Ramos (cell line): ENCODE measurements around the gene ALPK3.
"Not testable (repeated sequence)": the region's sequence is repeated elsewhere in the genome, so short reads cannot be mapped to it uniquely, and the experiment has no call there.

Experiments
- in situ Hi-C: fragments of 300-500 bp; cut with MboI; formaldehyde crosslinking; loops from one replicate; pipeline ENCODE4 v1.14.3; 2022; ENCODE audit warnings: low sequenced_read_pairs; ENCODE audit not compliant: unreplicated experiment

ALPK3 gene

DNA sequence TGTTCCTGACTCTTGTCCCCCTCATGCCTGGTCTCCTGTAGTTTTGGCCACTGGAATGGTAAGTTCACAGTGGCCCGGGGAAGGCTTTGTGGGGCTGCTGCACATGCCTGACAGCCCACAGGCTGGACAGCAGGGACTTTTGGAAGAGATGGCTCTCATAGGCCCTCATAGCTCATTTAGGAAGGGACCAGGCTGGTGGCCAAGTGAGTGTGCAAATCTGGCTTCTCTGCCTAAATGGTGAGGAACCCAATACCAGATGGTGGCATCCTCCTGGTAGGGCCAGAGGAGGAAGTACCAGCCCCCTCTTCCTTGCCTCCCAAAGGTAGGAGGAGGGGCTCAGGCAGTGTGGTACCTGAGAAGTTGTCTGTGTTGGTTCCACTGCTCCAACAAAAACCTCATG, 25.6 kb downstream of the ALPK3 start:
- in situ Hi-C loops = no loop called here

DNA sequence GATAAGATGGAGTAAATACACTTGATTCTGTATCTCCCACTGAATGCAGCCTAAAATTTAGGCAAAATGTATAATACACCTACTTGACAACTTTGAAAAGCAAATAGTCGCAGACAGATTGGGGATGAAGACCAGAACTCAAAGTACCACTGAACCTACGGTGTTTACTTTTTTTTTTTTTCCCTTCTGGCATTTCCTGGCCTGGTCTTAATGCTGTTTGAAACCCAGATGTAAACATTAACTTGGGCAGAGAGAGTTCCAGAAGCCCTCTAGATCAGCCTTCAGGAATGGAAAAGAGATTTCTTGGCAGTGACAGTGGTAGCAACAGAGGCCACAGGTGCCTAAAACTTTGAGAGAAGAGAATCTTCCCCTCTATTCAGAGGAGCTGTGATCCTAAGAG, 27.8 kb downstream of the ALPK3 start:
- in situ Hi-C loops = no loop called here

DNA sequence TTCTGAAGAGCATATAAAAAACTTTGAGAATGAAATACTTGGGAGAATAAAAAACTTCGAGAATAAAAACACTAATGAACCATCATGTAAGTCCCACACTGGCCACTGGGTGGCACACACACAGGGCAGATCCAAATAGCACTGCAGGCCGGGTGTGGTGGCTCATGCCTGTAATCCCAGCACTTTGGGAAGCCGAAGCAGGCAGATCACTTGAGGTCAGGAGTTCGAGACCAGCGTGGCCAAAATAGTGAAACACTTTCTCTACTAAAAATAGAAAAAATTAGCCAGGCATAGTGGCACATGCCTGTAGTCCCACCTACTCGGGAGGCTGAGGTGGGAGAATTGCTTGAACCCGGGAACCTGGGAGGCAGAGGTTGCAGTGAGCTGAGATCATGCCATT, 28.5 kb downstream of the ALPK3 start:
- in situ Hi-C loops = not testable (repeated sequence)

DNA sequence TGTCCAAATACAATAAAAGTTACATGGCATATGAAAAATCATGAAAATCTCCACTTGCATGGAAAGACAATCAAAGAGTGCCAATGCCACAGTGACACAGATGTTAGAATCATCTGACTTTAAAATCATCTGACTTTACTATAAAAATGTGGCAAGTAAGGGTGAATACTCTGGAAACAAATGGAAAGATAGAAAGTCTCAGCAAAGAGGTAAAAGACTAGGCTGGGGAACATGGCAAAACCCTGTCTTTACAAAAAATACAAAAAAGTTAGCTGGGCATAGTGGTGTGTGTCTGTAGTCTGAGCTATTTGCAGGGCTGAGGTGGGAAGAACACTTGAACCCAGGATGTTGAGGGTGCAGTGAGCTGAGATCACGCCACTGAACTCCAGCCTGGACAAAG, 29.1 kb downstream of the ALPK3 start:
- in situ Hi-C loops = no loop called here

DNA sequence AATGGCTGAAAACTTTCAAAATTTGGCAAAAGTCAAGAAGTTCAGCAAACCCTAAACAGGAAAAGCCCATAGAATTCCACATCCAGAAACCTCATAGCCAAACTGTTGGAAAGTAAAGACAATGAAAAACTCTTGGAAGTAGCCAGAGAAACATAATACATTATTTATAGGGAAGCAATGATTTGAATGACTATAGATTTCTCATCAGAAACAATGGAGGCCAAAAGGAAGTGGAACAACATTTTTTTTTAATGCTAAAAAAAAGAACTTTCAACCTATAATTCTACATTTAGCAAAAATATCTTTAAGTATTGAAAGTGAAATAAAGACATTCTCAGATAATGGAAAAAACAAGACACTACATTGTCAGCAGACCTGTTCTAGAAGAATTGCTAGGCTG, 30.2 kb downstream of the ALPK3 start:
- in situ Hi-C loops = no loop called here

DNA sequence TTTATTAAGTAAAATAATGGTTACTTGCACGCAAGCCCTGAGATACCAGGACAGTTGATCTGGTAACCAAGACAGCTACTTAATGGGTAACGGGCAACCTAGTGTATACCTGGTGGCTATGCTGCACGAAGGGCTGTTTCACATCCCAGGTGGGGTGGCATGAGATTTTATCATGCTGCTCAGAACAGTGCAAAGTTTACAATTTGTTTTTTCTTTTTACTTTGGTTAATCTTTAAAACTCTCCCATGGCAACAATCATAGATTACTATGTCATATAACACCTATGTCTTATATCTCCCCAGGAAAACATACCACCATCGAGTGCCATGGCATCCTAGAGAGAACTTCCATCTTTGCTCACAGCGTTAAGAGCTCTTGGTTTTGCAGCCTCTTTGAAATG, 35.1 kb downstream of the ALPK3 start:
- in situ Hi-C loops = no loop called here

DNA sequence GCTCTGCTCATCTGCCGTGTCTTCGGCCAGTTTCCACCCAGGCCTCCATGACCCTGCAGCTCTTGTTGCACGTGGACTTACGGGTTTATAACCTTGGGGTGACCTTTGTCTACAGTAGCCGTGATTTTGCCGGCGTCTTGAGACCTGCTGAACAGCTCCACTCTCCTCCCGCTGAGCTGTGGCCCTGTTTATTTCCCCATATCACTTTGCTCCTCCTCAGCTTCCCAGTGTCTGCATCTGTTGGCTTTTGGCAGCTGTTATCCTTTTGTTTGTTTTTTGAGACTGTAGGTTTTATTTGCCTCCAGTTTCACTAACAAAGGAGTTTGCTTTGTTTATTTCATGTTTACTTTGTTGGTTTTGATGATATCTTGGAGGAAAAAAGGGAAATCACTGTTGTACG, 38.0 kb downstream of the ALPK3 start:
- in situ Hi-C loops = no loop called here

DNA sequence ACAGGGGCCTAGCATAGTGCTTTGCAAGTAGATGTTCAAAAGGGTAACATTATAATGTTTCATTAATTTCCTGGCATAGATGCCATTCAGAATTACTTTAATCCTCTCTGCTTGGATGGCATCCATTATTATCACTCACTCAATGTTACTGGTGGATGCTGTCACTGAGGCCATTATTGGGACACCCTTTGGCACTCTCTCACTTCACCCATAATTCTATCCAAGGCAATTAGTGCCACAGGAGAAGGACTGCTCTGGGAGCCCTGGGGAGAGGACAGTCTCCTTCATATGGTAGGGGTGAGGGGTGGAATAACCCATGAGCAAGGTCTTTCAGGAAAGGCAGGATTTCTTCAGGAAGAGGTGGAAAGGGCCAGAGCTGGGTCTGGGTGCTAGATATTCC, 38.6 kb downstream of the ALPK3 start:
- in situ Hi-C loops = no loop called here

DNA sequence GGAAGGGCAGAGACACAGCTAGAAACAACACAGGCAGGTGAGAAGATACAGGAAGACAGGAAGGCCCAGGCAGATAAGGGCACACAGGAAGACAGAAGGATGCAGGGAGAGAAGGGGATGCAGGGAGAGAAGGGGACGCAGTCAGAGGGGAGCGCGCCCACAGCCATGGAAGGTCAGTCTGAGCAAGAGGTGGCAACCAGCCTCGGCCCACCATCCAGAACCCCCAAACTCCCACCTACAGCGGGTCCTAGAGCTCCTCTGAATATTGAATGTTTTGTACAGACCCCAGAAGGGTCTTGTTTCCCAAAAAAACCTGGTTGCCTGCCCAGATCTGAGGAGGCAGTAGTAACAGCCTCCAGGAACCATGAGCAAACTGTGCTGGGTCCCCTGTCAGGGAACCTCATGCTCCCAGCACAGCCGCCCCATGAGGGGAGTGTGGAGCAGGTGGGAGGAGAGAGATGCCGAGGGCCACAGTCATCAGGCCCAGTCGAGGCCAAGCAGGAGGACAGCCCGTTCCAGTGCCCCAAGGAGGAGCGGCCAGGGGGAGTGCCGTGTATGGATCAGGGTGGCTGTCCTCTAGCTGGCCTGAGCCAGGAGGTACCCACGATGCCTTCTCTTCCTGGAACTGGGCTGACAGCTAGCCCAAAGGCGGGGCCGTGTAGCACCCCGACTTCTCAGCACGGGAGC, 39.7 kb downstream of the ALPK3 start:
- in situ Hi-C loops = no loop called here

DNA sequence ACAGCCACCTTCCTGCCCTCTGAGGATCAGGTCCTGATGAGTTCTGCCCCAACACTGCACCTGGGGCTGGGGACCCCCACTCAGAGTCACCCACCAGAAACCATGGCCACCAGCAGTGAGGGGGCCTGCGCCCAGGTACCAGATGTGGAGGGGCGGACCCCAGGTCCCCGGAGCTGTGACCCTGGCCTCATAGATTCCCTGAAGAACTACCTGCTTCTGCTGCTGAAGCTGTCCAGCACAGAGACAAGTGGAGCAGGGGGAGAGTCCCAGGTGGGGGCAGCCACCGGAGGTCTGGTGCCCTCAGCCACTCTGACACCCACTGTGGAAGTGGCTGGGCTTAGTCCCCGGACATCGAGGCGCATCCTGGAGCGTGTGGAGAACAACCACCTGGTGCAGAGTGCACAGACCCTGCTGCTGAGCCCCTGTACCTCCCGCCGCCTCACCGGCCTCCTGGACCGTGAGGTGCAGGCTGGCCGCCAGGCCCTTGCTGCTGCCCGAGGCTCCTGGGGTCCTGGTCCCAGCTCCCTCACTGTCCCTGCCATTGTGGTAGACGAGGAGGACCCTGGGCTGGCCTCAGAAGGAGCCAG, 40.4 kb downstream of the ALPK3 start:
- in situ Hi-C loops = no loop called here

DNA sequence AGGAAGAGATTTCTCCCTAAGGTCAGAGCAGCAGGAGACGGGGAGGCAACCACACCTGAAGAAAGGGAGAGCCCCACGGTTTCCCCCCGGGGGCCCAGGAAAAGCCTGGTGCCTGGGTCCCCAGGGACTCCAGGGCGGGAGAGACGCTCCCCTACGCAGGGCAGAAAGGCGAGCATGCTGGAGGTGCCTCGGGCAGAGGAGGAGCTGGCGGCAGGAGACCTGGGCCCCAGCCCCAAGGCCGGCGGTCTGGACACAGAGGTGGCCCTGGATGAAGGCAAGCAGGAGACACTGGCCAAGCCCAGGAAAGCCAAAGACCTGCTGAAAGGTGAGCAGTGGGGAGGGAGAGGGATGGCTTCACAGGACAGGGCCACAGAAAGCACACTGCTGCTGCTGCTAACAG, 41.1 kb downstream of the ALPK3 start:
- in situ Hi-C loops = no loop called here

DNA sequence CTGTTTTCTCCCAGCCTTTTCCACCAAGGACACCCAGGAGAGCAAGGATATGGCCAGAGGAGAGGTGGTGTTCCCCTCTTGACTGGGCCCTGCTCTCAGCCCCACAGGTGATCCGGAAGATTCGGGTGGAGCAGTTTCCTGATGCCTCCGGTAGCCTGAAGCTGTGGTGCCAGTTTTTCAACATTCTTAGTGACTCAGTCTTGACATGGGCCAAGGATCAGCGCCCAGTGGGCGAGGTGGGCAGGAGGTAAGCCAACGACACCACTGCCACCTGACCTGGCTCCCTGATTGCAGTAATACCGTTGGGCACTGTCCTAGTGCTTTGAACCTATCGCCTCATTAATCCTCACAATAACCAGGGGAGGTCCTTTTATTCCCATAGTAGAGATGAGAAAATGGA, 42.0 kb downstream of the ALPK3 start:
- in situ Hi-C loops = no loop called here

DNA sequence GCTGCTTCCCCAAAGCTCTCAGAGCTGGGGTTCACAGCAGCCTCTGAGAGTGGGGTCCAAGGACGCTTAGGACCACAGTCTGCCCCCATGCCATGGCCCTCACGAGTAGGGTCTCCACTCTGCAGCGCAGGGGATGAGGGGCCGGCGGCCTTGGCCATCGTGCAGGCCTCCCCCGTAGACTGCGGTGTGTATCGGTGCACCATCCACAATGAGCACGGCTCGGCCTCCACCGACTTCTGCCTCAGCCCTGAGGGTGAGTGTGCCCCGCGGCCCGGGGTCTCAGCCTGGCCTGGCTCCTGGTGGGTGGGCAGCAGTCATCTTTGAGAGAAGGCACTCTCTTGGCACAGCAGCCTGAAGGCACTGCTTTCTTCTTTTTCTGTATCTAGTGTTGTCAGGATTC, 42.5 kb downstream of the ALPK3 start:
- in situ Hi-C loops = no loop called here

DNA sequence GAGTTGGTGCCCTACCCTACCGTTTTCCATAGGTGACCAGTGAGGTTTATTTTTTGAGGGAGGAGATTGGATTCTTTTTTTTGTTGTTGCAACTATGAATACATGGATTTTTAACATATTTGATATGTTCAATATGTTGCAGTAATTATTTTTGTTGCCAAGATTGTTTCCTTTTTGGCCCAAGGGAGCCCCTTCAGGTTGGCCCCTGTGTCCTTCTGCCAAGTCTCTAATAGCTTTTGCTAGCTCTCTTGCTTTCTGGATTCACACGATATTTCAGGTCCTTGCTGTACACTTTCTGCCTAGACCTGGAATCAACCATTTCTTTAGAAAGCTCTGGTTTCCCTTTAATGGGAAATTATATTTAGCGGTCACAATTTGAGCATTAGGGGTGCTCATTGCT, 44.6 kb downstream of the ALPK3 start:
- in situ Hi-C loops = no loop called here

DNA sequence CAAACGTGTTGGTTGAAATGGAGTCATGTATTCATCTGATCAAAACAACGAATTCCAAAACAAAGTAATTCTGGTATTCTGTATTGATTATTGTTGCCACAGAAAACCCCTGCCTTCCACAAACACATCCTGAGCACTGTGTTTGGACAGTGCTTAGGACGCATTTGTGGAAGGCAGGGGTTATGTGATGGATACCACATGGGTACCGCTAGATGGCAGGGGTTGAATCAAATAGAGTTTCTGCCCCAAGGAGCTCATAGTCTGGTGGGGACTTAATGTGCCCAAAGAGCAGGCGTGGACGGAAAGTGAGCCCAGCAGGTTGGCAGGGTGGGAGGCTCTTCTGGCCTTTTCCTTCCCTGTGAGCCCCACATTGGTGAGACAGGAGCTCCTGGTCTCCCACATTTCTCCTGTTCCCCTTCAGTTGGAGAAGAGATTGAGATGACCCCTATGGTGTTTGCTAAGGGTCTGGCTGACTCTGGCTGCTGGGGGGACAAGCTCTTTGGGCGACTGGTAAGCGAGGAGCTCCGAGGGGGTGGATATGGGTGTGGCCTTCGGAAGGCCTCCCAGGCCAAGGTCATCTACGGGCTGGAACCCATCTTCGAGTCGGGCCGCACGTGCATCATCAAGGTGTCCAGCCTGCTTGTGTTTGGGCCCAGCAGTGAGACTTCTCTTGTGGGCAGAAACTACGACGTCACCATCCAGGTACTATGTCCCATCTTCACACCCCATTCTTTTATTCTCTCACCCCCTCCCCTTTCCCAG, 45.2 kb downstream of the ALPK3 start:
- in situ Hi-C loops = no loop called here

DNA sequence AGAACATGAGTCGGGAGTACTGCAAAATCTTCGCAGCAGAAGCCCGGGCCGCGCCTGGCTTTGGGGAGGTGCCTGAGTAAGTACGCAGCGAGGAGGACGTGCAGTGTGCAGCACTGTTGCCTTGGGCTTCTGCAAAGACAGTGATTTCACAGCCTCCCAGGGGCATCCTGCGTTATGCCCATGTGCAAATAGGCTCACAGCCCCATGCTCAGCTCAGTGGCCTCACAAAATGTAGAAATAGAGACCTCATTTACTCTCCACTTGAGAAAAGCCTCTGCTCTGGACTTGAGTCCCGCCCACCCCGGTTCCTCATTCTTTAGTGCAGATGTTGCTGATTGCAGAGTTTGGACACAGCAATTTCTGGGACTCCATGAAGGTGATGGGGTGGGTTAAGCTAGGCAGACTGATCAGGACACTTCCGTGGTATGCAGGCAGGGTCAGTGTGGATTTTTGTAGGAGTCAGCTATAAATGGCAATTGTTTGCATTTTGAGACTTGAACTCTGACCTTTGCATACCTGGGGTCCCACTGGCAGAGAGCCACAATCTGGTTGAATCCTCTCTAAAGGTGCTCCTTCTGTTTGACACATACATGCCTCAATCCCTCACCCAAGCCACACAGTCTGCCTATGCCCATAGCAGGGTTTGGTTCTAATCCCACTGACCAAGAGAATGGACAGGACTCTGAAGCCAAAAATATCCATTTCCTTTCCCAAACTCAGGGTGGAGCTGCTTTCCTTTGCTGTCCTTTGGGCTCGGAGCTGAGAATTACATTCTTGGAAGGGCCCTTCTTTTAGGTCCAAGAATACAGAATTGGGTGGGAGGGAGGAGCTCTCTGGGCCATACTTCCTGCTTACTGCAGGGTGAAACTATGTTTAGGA, 46.6 kb downstream of the ALPK3 start:
- in situ Hi-C loops = no loop called here

DNA sequence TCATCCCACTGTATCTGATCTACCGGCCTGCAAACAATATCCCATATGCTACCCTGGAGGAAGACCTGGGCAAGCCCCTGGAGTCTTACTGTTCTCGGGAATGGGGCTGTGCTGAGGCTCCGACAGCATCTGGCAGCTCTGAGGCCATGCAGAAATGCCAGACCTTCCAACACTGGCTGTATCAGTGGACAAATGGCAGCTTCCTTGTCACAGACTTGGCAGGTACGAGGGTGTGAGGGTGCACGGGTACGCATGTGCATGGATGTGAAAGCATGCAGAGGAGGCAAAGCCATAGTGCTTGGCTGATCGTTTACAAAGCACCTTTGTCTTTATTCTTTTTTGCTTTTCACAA, 47.3 kb downstream of the ALPK3 start:
- in situ Hi-C loops = no loop called here

DNA sequence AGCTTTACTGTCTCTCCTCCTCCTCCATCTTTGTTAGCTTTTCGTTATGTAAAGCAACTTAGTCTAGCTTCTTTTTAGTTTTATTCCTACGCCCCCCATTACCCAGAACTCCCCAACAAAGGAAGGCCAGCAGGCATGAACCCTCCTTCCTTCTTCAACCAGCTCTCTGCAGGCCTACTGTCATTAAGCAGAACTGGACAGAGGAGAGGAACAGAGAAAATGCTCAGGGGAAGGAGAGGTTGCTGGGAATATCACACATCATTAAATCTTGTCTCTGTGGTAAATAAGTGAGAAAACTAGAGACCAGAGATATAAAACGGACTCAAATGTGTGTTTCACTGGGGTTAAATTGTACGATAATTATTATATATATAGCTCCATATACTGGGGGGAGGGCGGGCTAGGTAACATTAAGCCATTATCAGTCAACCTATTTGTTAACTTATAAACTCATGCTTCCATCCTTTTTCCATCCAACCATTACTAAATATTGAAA, 48.0 kb downstream of the ALPK3 start:
- in situ Hi-C loops = no loop called here

DNA sequence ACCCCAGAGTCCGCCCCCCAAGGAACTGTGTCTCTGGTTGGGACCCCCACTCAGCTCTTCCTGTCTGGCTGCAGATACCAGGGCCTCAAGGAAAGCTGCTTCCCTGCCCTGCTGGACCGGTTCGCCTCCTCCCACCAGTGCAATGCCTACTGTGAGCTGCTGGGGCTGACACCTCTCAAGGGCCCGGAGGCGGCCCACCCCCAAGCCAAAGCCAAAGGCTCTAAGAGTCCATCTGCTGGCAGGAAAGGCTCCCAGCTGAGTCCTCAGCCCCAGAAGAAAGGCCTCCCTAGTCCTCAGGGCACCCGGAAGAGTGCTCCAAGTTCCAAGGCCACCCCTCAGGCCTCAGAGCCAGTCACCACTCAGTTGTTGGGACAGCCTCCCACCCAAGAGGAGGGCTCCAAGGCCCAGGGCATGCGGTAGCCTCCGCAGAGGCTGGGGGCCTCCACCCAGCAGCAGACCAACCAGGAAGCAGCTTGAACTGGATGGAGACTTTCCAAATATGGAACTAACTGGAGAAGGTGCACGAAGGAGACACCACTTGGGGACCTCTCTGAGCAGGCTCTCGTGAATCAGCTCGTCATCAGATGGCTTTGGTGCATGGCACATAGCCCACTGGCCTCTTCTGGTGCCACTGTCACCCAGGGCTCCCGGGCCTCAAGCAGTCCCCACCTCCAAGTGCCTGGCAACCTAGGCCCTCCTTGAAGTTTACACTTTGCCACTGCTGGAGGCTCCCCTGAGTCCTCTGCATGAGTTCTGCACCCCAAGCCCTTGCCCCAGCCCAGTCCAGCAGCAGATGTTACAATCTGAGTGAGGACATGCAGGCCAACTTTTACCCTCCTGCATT, 51.1 kb downstream of the ALPK3 start:
- in situ Hi-C loops = no loop called here

DNA sequence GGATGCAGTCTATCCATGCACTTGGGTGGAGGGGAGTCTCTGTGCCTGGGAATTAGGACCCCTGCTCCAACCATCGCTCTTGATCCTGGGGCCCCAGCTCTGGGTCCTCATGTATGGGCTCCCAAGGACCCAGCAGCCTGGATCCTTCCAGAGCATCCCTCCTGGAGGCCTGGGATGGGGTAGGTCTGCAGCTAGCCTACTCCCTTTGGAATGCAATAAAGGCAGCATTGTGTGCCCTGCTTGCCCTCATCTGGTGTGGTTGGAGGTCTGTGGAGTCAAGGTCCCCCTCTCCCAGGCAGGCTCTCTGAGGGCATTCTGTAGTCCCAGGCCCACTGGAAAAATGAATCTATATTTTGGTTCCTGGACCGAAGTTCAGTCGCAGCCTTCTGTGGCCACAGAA, 52.4 kb downstream of the ALPK3 start:
- in situ Hi-C loops = no loop called here
